ENCODE measurements around the gene AKAP13.

DNA sequence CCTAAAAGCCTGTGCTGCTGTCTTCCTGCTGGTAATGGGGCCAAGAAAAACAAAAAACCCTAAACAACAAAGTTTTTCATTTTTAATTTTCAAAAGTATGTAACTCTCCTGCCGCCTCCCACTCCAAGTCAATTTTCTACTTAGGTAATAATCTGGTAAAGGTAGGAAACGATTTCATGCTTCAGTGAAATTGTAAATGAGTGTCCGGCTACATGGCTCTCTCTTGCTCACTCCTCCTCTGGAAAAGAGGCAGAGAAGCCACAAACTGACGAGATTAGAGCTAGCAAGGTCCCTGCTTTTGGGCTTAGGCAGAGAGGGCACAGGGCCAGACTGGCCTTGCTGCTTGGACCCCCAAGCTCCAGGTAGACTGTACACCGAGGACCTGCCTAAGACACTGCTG is 390.9 kb downstream of the AKAP13 start:
- TF ChIP-seq POLR2A (IDR thresholded peaks at IDR 0.05) = no peak
- no peak for TF ChIP-seq CTCF (IDR thresholded peaks at IDR 0.05)
